HEK293T (cell line): ENCODE data around the gene ZBTB20.

Source experiments
- BHLHE40 ChIP-seq: fragments of 450-650 bp; IDR thresholded peaks from 2 replicates; pipeline ENCODE4 v1.6.1; 2016; ENCODE audit warnings: mild to moderate bottlenecking, moderate library complexity, borderline replicate concordance
- CTBP1 ChIP-seq: fragments of 450-650 bp; IDR thresholded peaks from 2 replicates; pipeline ENCODE4 v1.6.1; 2016; ENCODE audit warnings: borderline replicate concordance
- ELF4 ChIP-seq: fragments of 450-650 bp; IDR thresholded peaks from 2 replicates; pipeline ENCODE4 v1.6.1; 2017; ENCODE audit warnings: antibody characterized with exemption
- FOXA1 ChIP-seq: fragments of 450-650 bp; IDR thresholded peaks from 2 replicates; pipeline ENCODE4 v1.6.1; 2016; ENCODE audit warnings: mild to moderate bottlenecking
- FOXK2 ChIP-seq: fragments of 450-650 bp; IDR thresholded peaks from 2 replicates; pipeline ENCODE4 v1.6.1; 2016; ENCODE audit warnings: mild to moderate bottlenecking
- FOXM1 ChIP-seq: fragments of 450-650 bp; IDR thresholded peaks from 2 replicates; pipeline ENCODE4 v1.6.1; 2017; ENCODE audit warnings: mild to moderate bottlenecking, borderline replicate concordance
- HDGF ChIP-seq: fragments of 450-650 bp; IDR thresholded peaks from 2 replicates; pipeline ENCODE4 v1.6.1; 2017; ENCODE audit warnings: antibody characterized with exemption, borderline replicate concordance
- L3MBTL2 ChIP-seq: fragments of 450-650 bp; conservative IDR thresholded peaks from 2 replicates; pipeline ENCODE4 v1.6.1; 2016; ENCODE audit warnings: mild to moderate bottlenecking
- PKNOX1 ChIP-seq: fragments of 450-650 bp; IDR thresholded peaks from 2 replicates; pipeline ENCODE4 v1.6.1; 2016
- SP1 ChIP-seq: fragments of 450-650 bp; IDR thresholded peaks from 2 replicates; pipeline ENCODE4 v1.6.1; 2017
- ZNF384 ChIP-seq: fragments of 450-650 bp; IDR thresholded peaks from 2 replicates; pipeline ENCODE4 v1.6.1; 2016

GRCh38 chr3:114384558-114384903, 762.6 kb downstream of the ZBTB20 start:
- TF ChIP-seq ELF4 (no peak), SP1 (no peak), FOXK2 (no peak), FOXM1 (no peak), L3MBTL2 (no peak), ZNF384 (no peak), FOXA1 (no peak), HDGF (no peak), CTBP1 (no peak), PKNOX1 (no peak), BHLHE40 (no peak)
